TTC549 (cell line): ENCODE measurements around the gene DNAH6.

Experiments
- FAIRE-seq: peaks from 2 replicates; lab custom pipeline; 2012; peaks lifted over from hg19 to GRCh38; lab: Jason Lieb, UNC

The DNAH6 gene

GRCh38 chr2:84805250-84805958 is 289.1 kb downstream of the DNAH6 start:
- peak; percentile 9 for FAIRE-seq

GRCh38 chr2:84807063-84807485 is 290.8 kb downstream of the DNAH6 start:
- peak; percentile 96 for FAIRE-seq

- no peak for FAIRE-seq
Measured at GRCh38 chr2:84808279-84808678, 292.0 kb downstream of the DNAH6 start.

GRCh38 chr2:84811839-84812431 is 295.6 kb downstream of the DNAH6 start:
- no peak for FAIRE-seq

- no peak for FAIRE-seq
Measured at GRCh38 chr2:84815146-84815545, 298.8 kb downstream of the DNAH6 start.

- FAIRE-seq = no peak
Measured at GRCh38 chr2:84816426-84817026, 300.2 kb downstream of the DNAH6 start.

GRCh38 chr2:84817239-84817655 is 300.9 kb downstream of the DNAH6 start:
- FAIRE-seq = no peak

- FAIRE-seq = no peak
Measured at GRCh38 chr2:84821806-84822205, 305.5 kb downstream of the DNAH6 start.

GRCh38 chr2:84823229-84823628 is 306.9 kb downstream of the DNAH6 start:
- no peak for FAIRE-seq

GRCh38 chr2:84823788-84824187 is 307.5 kb downstream of the DNAH6 start:
- FAIRE-seq = no peak

GRCh38 chr2:84827978-84828575 is 311.8 kb downstream of the DNAH6 start:
- FAIRE-seq = no peak

- no peak for FAIRE-seq
Measured at GRCh38 chr2:84829693-84830092, 313.4 kb downstream of the DNAH6 start.

GRCh38 chr2:84830095-84830494 is 313.8 kb downstream of the DNAH6 start:
- no peak for FAIRE-seq

GRCh38 chr2:84830758-84831500 is 314.6 kb downstream of the DNAH6 start:
- no peak for FAIRE-seq

- FAIRE-seq = no peak
Measured at GRCh38 chr2:84832772-84833461, 316.6 kb downstream of the DNAH6 start.

GRCh38 chr2:84833481-84834150 is 317.3 kb downstream of the DNAH6 start:
- no peak for FAIRE-seq

- FAIRE-seq = no peak
Measured at GRCh38 chr2:84836215-84836614, 319.9 kb downstream of the DNAH6 start.

- no peak for FAIRE-seq
Measured at GRCh38 chr2:84838434-84839145, 322.3 kb downstream of the DNAH6 start.

GRCh38 chr2:84839851-84840250 is 323.6 kb downstream of the DNAH6 start:
- no peak for FAIRE-seq

- FAIRE-seq = no peak
Measured at GRCh38 chr2:84840306-84840705, 324.0 kb downstream of the DNAH6 start.

- FAIRE-seq = no peak
Measured at GRCh38 chr2:84841577-84841976, 325.3 kb downstream of the DNAH6 start.
